Activated T-helper 1 cell treated with anti-CD3 and anti-CD28 coated beads, Interleukin-2, amount 50 U/mL, for 16 hours (primary cell): ENCODE data around the gene UBXN6.
A peak's percentile ranks its signal among the peaks of the same experiment; 100 is the strongest.

ENCODE experiments used
- DNase-seq, 2 donors: peaks; one replicate each; pipeline ENCODE4 v3.0.0-alpha.2; 2020; ENCODE audit warnings: low read depth in 1 of 2, low spot score in 1 of 2

Gene UBXN6

GRCh38 chr19:4457654-4458395 is at the start of gene UBXN6:
Gene UBXN6 (minus strand): TSS chr19:4457794. CDS start chr19:4457697, 97 bp downstream.
- DNase-seq: peak; percentile 96

- DNase-seq: no peak
Measured at GRCh38 chr19:4507150-4507452, 49.5 kb upstream of the UBXN6 start.

GRCh38 chr19:4506449-4507149 is 49.0 kb upstream of the UBXN6 start:
- DNase-seq: no peak

GRCh38 chr19:4505570-4506448 is 48.2 kb upstream of the UBXN6 start:
- DNase-seq: no peak

GRCh38 chr19:4504891-4505569 is 47.4 kb upstream of the UBXN6 start:
- DNase-seq: no peak

- DNase-seq: no peak
Measured at GRCh38 chr19:4504297-4504701, 46.7 kb upstream of the UBXN6 start.

- DNase-seq: no peak
Measured at GRCh38 chr19:4503825-4504170, 46.2 kb upstream of the UBXN6 start.

GRCh38 chr19:4503132-4503824 is 45.7 kb upstream of the UBXN6 start:
- no peak for DNase-seq

GRCh38 chr19:4502282-4503131 is 44.9 kb upstream of the UBXN6 start:
- no peak for DNase-seq

GRCh38 chr19:4501691-4502090 is 44.1 kb upstream of the UBXN6 start:
- no peak for DNase-seq

- no peak for DNase-seq
Measured at GRCh38 chr19:4500841-4501591, 43.4 kb upstream of the UBXN6 start.

- DNase-seq: no peak
Measured at GRCh38 chr19:4499855-4500254, 42.3 kb upstream of the UBXN6 start.

GRCh38 chr19:4499318-4499717 is 41.7 kb upstream of the UBXN6 start:
- DNase-seq: no peak

GRCh38 chr19:4498694-4499093 is 41.1 kb upstream of the UBXN6 start:
- no peak for DNase-seq

- no peak for DNase-seq
Measured at GRCh38 chr19:4497770-4498389, 40.3 kb upstream of the UBXN6 start.

- DNase-seq: no peak
Measured at GRCh38 chr19:4496304-4496703, 38.7 kb upstream of the UBXN6 start.

- no peak for DNase-seq
Measured at GRCh38 chr19:4495471-4495870, 37.9 kb upstream of the UBXN6 start.

- DNase-seq: no peak
Measured at GRCh38 chr19:4494691-4495064, 37.1 kb upstream of the UBXN6 start.
